Measurements from ENCODE around the gene ADGRE3.

- TF ChIP-seq CTCF (IDR thresholded peaks at IDR 0.05), result no peak
- no peak for TF ChIP-seq POLR2A (IDR thresholded peaks at IDR 0.05)
Measured at GRCh38 chr19:14659874-14660489, 14.7 kb downstream of the ADGRE3 start.
